Measurements from ENCODE around the gene ROS1.

The ROS1 gene

GRCh38 chr6:117267054-117267347 is 158.7 kb downstream of the ROS1 start:
- H3K9me3 ChIP-seq (ENCODE audit: insufficient read depth, low read length): no peaks in the 10 kb centered on the region
- H3K4me1 ChIP-seq (ENCODE audit: insufficient read depth, insufficient read length): no peaks in the 10 kb centered on the region
- no peak for TF ChIP-seq ZNF274 (IDR thresholded peaks at IDR 0.05; ENCODE audit: low read depth, low read length)
- TF ChIP-seq SUZ12 (IDR thresholded peaks at IDR 0.05; ENCODE audit: extremely low read depth, insufficient read depth, insufficient read length): no peak
- TF ChIP-seq YY1 (IDR thresholded peaks at IDR 0.05; ENCODE audit: insufficient read depth, insufficient read length): no peak
- H3K9ac ChIP-seq (ENCODE audit: insufficient read length, low read depth): no peak overlapping the region
- no peaks in the 10 kb centered on the region for H3K36me3 ChIP-seq (ENCODE audit: insufficient read depth, insufficient read length, low read length)
- no peak overlapping the region for H3K4me3 ChIP-seq (ENCODE audit: insufficient read length, low read depth)
- H3K27me3 ChIP-seq (ENCODE audit: insufficient read depth, insufficient read length): peaks cover 98% of the 10 kb centered on the region
- no peak for DNase-seq (ENCODE audit: low read depth, low spot score)

GRCh38 chr6:117266257-117267053 is 159.3 kb downstream of the ROS1 start:
- peaks cover 94% of the 10 kb centered on the region for H3K27me3 ChIP-seq (ENCODE audit: insufficient read depth, insufficient read length)
- no peak for TF ChIP-seq ZNF274 (IDR thresholded peaks at IDR 0.05; ENCODE audit: low read depth, low read length)
- TF ChIP-seq SUZ12 (IDR thresholded peaks at IDR 0.05; ENCODE audit: extremely low read depth, insufficient read depth, insufficient read length): peak; percentile 4
- no peak for TF ChIP-seq YY1 (IDR thresholded peaks at IDR 0.05; ENCODE audit: insufficient read depth, insufficient read length)
- H3K4me1 ChIP-seq (ENCODE audit: insufficient read depth, insufficient read length): no peaks in the 10 kb centered on the region
- H3K36me3 ChIP-seq (ENCODE audit: insufficient read depth, insufficient read length, low read length): no peaks in the 10 kb centered on the region
- H3K4me3 ChIP-seq (ENCODE audit: insufficient read length, low read depth): peak overlapping the region; percentile 43
- no peaks in the 10 kb centered on the region for H3K9me3 ChIP-seq (ENCODE audit: insufficient read depth, low read length)
- DNase-seq (ENCODE audit: low read depth, low spot score): no peak
- peak overlapping the region; percentile 74 for H3K9ac ChIP-seq (ENCODE audit: insufficient read length, low read depth)

GRCh38 chr6:117265410-117266256 is 160.1 kb downstream of the ROS1 start, which contains the start of gene VGLL2:
Gene VGLL2 (plus strand): TSS chr6:117265558. CDS start chr6:117265764, 206 bp downstream.
- no peaks in the 10 kb centered on the region for H3K36me3 ChIP-seq (ENCODE audit: insufficient read depth, insufficient read length, low read length)
- H3K4me1 ChIP-seq (ENCODE audit: insufficient read depth, insufficient read length): no peaks in the 10 kb centered on the region
- peak within 1 kb of the TSS; percentile 74 for H3K9ac ChIP-seq (ENCODE audit: insufficient read length, low read depth)
- peaks cover 87% of the 10 kb centered on the region for H3K27me3 ChIP-seq (ENCODE audit: insufficient read depth, insufficient read length)
- peak within 1 kb of the TSS; percentile 43 for H3K4me3 ChIP-seq (ENCODE audit: insufficient read length, low read depth)
- no peak for DNase-seq (ENCODE audit: low read depth, low spot score)
- no peak for TF ChIP-seq YY1 (IDR thresholded peaks at IDR 0.05; ENCODE audit: insufficient read depth, insufficient read length)
- TF ChIP-seq SUZ12 (IDR thresholded peaks at IDR 0.05; ENCODE audit: extremely low read depth, insufficient read depth, insufficient read length): peak; percentile 75
- no peaks in the 10 kb centered on the region for H3K9me3 ChIP-seq (ENCODE audit: insufficient read depth, low read length)

- H3K27me3 ChIP-seq (ENCODE audit: insufficient read depth, insufficient read length): peaks cover 79% of the 10 kb centered on the region
- peak overlapping the region; percentile 33 for H3K4me3 ChIP-seq (ENCODE audit: insufficient read length, low read depth)
- TF ChIP-seq YY1 (IDR thresholded peaks at IDR 0.05; ENCODE audit: insufficient read depth, insufficient read length) (no peak), SUZ12 (IDR thresholded peaks at IDR 0.05; ENCODE audit: extremely low read depth, insufficient read depth, insufficient read length) (no peak), ZNF274 (IDR thresholded peaks at IDR 0.05; ENCODE audit: low read depth, low read length) (no peak)
- peak overlapping the region; percentile 67 for H3K9ac ChIP-seq (ENCODE audit: insufficient read length, low read depth)
- DNase-seq (ENCODE audit: low read depth, low spot score): no peak
- H3K36me3 ChIP-seq (ENCODE audit: insufficient read depth, insufficient read length, low read length): no peaks in the 10 kb centered on the region
- H3K9me3 ChIP-seq (ENCODE audit: insufficient read depth, low read length): no peaks in the 10 kb centered on the region
- H3K4me1 ChIP-seq (ENCODE audit: insufficient read depth, insufficient read length): no peaks in the 10 kb centered on the region
These were observed 160.9 kb downstream of the ROS1 start for GRCh38 chr6:117264692-117265409.

GRCh38 chr6:117264369-117264691 is 161.4 kb downstream of the ROS1 start:
- no peak for DNase-seq (ENCODE audit: low read depth, low spot score)

GRCh38 chr6:117263353-117263927 is 162.3 kb downstream of the ROS1 start:
- Histone ChIP-seq H3K4me3 (ENCODE audit: insufficient read length, low read depth) (no peak overlapping the region), H3K27me3 (ENCODE audit: insufficient read depth, insufficient read length) (peaks cover 65% of the 10 kb centered on the region), H3K9me3 (ENCODE audit: insufficient read depth, low read length) (no peaks in the 10 kb centered on the region), H3K4me1 (ENCODE audit: insufficient read depth, insufficient read length) (no peaks in the 10 kb centered on the region), H3K36me3 (ENCODE audit: insufficient read depth, insufficient read length, low read length) (no peaks in the 10 kb centered on the region), H3K9ac (ENCODE audit: insufficient read length, low read depth) (no peak overlapping the region)
- TF ChIP-seq SUZ12 (IDR thresholded peaks at IDR 0.05; ENCODE audit: extremely low read depth, insufficient read depth, insufficient read length) (no peak), YY1 (IDR thresholded peaks at IDR 0.05; ENCODE audit: insufficient read depth, insufficient read length) (no peak), ZNF274 (IDR thresholded peaks at IDR 0.05; ENCODE audit: low read depth, low read length) (no peak)
- no peak for DNase-seq (ENCODE audit: low read depth, low spot score)

More at GRCh38 chr6:117264369-117264691, 161.4 kb downstream of the ROS1 start:
- TF ChIP-seq YY1 (IDR thresholded peaks at IDR 0.05; ENCODE audit: insufficient read depth, insufficient read length) (no peak), ZNF274 (IDR thresholded peaks at IDR 0.05; ENCODE audit: low read depth, low read length) (no peak), SUZ12 (IDR thresholded peaks at IDR 0.05; ENCODE audit: extremely low read depth, insufficient read depth, insufficient read length) (no peak)
- Histone ChIP-seq H3K27me3 (ENCODE audit: insufficient read depth, insufficient read length) (peaks cover 74% of the 10 kb centered on the region), H3K36me3 (ENCODE audit: insufficient read depth, insufficient read length, low read length) (no peaks in the 10 kb centered on the region), H3K9me3 (ENCODE audit: insufficient read depth, low read length) (no peaks in the 10 kb centered on the region), H3K4me1 (ENCODE audit: insufficient read depth, insufficient read length) (no peaks in the 10 kb centered on the region), H3K9ac (ENCODE audit: insufficient read length, low read depth) (no peak overlapping the region), H3K4me3 (ENCODE audit: insufficient read length, low read depth) (peak overlapping the region; percentile 33)

Data from NT2/D1 (cell line).